Naive thymus-derived CD4-positive, alpha-beta T cell (primary cell): Measurements from ENCODE around the gene UPK2. TPM values are rescaled to one million over a fixed set of nuclear protein-coding genes. Genes with fewer than 3 reads are reported as not detected.
A peak's percentile ranks its signal among the peaks of the same experiment; 100 is the strongest.

Experiments
- ATAC-seq: fragments of 150-1000 bp; cut with Tn5 transposase; 2 replicates; pipeline ENCODE4 v1.10.0; 2021; ENCODE audit warnings: mild to moderate bottlenecking, moderate library complexity
- CTCF ChIA-PET: fragments of 350-600 bp; sonication (Branson Sonifier 250); formaldehyde crosslinking; loops from one replicate; lab custom pipeline; 2021; ENCODE audit warnings: antibody characterized with exemption; lab: Charles Lee
- POLR2A ChIA-PET: fragments of 350-600 bp; sonication (Branson Sonifier 250); formaldehyde crosslinking; loops from one replicate; lab custom pipeline; 2021; ENCODE audit warnings: antibody characterized with exemption, inconsistent platforms; lab: Charles Lee
- DNase-seq, 9 donors: peaks; one replicate each; pipeline versions ENCODE4 v3.0.0 to v3.0.0-alpha.2; 2020 to 2022; ENCODE audit warnings: mixed read lengths in 1 of 9
- H3K27ac ChIP-seq: one replicate; pipeline ENCODE4 v1.7.0; 2013; ENCODE audit warnings: mild to moderate bottlenecking, low read depth, low read length, moderate library complexity
- H3K27me3 ChIP-seq, 2 donors: one replicate each; pipeline ENCODE4 v1.7.0; 2013; ENCODE audit warnings: low read length in 2 of 2, mild to moderate bottlenecking in 2 of 2, moderate library complexity in 2 of 2; ENCODE audit not compliant: control insufficient read depth in 2 of 2, insufficient read depth in 2 of 2
- H3K36me3 ChIP-seq, 3 experiments: 1 replicate in 2 of 3; 2 replicates in 1 of 3; pipeline ENCODE4 v1.7.0; 2013; ENCODE audit warnings: low read length in 3 of 3, mild to moderate bottlenecking in 3 of 3, moderate library complexity in 1 of 3; ENCODE audit not compliant: insufficient read depth in 3 of 3, control insufficient read depth in 2 of 3
- H3K4me1 ChIP-seq, 2 donors: one replicate each; pipeline ENCODE4 v1.7.0; 2013; ENCODE audit warnings: low read length in 2 of 2, mild to moderate bottlenecking in 2 of 2, moderate library complexity in 1 of 2; ENCODE audit not compliant: control insufficient read depth in 2 of 2, insufficient read depth in 2 of 2
- H3K4me3 ChIP-seq: 2 replicates; pipeline ENCODE4 v1.7.0; 2013; ENCODE audit warnings: mild to moderate bottlenecking, low read length
- H3K9me3 ChIP-seq, 3 experiments: 1 replicate in 2 of 3; 2 replicates in 1 of 3; pipeline ENCODE4 v1.7.0; 2013; ENCODE audit warnings: low read length in 3 of 3; ENCODE audit not compliant: control insufficient read depth in 2 of 3
- H3K27ac Mint-ChIP-seq, 9 donors: one replicate each; pipeline ENCODE4 v1.8.0; 2020 to 2022; ENCODE audit warnings: mixed read lengths in 9 of 9, mild to moderate bottlenecking in 8 of 9, moderate library complexity in 5 of 9, inconsistent platforms in 2 of 9
- H3K27me3 Mint-ChIP-seq, 5 donors: one replicate each; pipeline ENCODE4 v1.8.0; 2021 to 2022; ENCODE audit warnings: mixed read lengths in 5 of 5, mild to moderate bottlenecking in 1 of 5
- H3K36me3 Mint-ChIP-seq, 5 donors: one replicate each; pipeline ENCODE4 v1.8.0; 2020 to 2022; ENCODE audit warnings: mixed read lengths in 5 of 5, mild to moderate bottlenecking in 3 of 5, inconsistent platforms in 1 of 5
- H3K4me1 Mint-ChIP-seq, 7 donors: one replicate each; pipeline ENCODE4 v1.8.0; 2020 to 2022; ENCODE audit warnings: mixed read lengths in 7 of 7, mild to moderate bottlenecking in 3 of 7, inconsistent platforms in 1 of 7
- H3K4me3 Mint-ChIP-seq, 10 donors: one replicate each; pipeline ENCODE4 v1.8.0; 2020 to 2022; ENCODE audit warnings: mild to moderate bottlenecking in 10 of 10, mixed read lengths in 10 of 10, moderate library complexity in 6 of 10, inconsistent platforms in 2 of 10
- H3K9me3 Mint-ChIP-seq, 11 donors: one replicate each; pipeline ENCODE4 v1.8.0; 2020 to 2022; ENCODE audit warnings: mixed read lengths in 11 of 11, mild to moderate bottlenecking in 4 of 11, inconsistent platforms in 1 of 11, moderate library complexity in 1 of 11
- intact Hi-C, 2 donors: fragments of 100-400 bp; cut with micrococcal nuclease; formaldehyde crosslinking; loops; one replicate each; pipeline ENCODE4 v1.15.1; 2023
- polyA plus RNA-seq, 2 donors: library from polyadenylated mRNA; unstranded; fragments of 300-500 nt; fragmentation: Illumina TruSeq; gene quantifications; one replicate each; pipeline ENCODE4 v1.2.3, GENCODE V29; 2021
- total RNA-seq, 6 experiments: library from RNA in 5 of 6; stranded (reverse) in 5 of 6; gene quantifications; 1 replicate in 5 of 6; 2 replicates in 1 of 6; pipeline ENCODE4 v1.2.3 and lab custom pipeline; 2021 to 2026

UPK2 gene
- total and polyA plus RNA-seq, 7 experiments from 2014 or later: 0.24 to 0.51 TPM; not detected in 5

DNA sequence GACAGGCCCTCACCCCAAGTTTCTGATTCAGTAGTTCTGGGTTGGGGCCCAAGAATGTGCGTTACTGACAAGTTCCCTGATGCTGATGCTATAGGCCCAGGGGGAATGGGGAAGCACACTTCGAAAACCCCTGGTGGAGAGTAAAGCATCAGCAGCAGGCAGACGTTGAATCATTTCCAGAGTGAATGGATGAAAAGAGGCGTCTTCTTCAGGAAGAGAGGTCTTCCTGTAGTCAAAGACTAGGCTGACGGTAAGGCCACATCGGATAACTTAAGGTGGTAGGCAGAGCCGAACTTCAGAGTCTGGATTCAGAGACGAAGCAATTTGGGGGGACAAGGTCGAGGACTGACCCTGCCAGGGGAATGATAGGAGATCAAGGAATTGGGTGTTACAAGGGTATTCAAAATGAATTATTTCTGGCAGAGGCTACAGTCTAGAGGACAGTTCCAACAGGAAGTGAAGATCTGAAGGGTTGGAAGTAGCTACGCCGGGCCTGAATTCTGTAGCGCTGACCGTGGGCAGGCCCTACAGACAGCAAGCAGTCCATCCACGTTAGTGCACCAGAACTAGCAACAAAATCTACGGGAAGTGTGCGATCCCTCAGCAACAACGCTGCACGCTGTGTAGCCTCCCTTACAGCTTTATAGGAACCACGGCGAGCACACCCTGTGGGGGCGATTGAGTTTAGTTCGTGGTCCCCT lies 41.0 kb downstream of the UPK2 start:
- H3K9me3 ChIP-seq: no peaks in the 10 kb centered on the region
- Mint-ChIP-seq H3K4me1 (peaks cover 26 to 45% (median 37%) of the 10 kb centered on the region in 7 donors), H3K9me3 (no peaks in the 10 kb centered on the region), H3K36me3 (peaks cover 0 to 28% (median 5%) of the 10 kb centered on the region in 5 donors), H3K4me3 (peak overlapping the region; percentile 87 to 99 (median 94)), H3K27ac (peak overlapping the region; percentile 87 to 98 (median 92)), H3K27me3 (no peaks in the 10 kb centered on the region)
- intact Hi-C loops: loop anchor here (1.0 to 5.0 kb wide), 9 partner anchors 67 to 560 kb away; partner anchors contain the start of genes ARCN1 (in 1 of the 2), BCL9L (in 1 of the 2), DDX6 (in 1 of the 2) and DPAGT1 (in 1 of the 2)
- H3K27me3 ChIP-seq: no peaks in the 10 kb centered on the region
- ATAC-seq: peak; percentile 19
- peaks cover 0 to 22% (median 0%) of the 10 kb centered on the region in 3 experiments for H3K36me3 ChIP-seq
- peaks cover 6 to 16% of the 10 kb centered on the region in 2 donors for H3K4me1 ChIP-seq
- H3K27ac ChIP-seq: peak overlapping the region; percentile 85
- CTCF ChIA-PET: interaction anchor here (0.7 to 1.2 kb wide), 3 partner anchors 21 to 147 kb away, joined by 3 to 4 read pairs (median 3); partner anchors contain the start of genes RPS25 and TRAPPC4
- peak overlapping the region; percentile 91 for H3K4me3 ChIP-seq
- POLR2A ChIA-PET: interaction anchor here (0.5 to 7.1 kb wide), 29 partner anchors 14 to 692 kb away, joined by 3 to 69 read pairs (median 4); partner anchors contain the start of genes ARCN1, DDX6, DPAGT1 and HMBS
- DNase-seq: peak in 8 of 9 donors; percentile 17 to 59 (median 31)

DNA sequence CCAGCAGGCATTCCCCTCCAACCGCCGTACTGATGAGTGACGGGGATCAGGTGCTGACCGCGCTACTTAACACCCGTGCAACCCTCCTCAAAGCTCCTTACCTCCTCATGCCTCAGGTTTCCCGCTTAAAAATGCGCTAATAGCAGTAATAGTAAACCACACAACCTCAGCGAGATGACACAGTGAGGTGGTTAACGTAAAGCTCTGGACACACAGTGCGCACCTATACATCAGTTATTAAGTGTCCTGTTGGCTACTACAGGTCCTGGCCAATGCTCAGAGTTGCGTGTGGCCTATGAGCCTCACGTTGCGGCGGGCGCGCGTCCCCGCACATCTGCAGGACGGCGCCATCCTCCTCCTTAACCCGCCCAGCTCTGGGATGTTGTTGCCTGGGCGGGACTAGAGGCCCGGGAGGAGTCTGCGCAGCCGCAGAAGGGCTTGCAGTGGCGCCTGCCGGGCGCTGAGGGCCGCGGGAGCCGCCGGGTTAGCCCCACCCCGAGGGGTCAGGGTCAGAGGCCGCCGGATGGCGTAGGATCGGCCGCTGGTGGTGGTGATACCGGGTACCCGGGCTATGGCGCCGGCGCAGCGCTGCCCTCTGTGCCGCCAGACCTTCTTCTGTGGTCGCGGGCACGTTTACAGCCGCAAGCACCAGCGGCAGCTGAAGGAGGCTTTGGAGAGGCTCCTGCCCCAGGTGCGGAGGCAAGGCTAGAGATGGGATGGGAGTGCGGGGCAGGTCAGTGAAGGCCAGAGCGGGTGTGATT lies 41.7 kb downstream of the UPK2 start, which contains the start of gene CENATAC:
TSS of gene CENATAC (plus strand) at position 512 of the 761 bp plus-strand sequence. CDS start at position 572, 60 bp downstream.
- peak; percentile 91 to 98 (median 94) for DNase-seq
- Mint-ChIP-seq H3K27ac (peak within 1 kb of the TSS; percentile 87 to 98 (median 92)), H3K4me1 (peaks cover 26 to 45% (median 37%) of the 10 kb centered on the region in 7 donors), H3K27me3 (no peaks in the 10 kb centered on the region), H3K4me3 (peak within 1 kb of the TSS; percentile 87 to 99 (median 94)), H3K36me3 (peaks cover 0 to 30% (median 5%) of the 10 kb centered on the region in 5 donors), H3K9me3 (no peaks in the 10 kb centered on the region)
- ATAC-seq: peak; percentile 98
- Histone ChIP-seq H3K9me3 (no peaks in the 10 kb centered on the region), H3K27me3 (no peaks in the 10 kb centered on the region), H3K36me3 (peaks cover 0 to 29% (median 0%) of the 10 kb centered on the region in 3 experiments), H3K27ac (peak within 1 kb of the TSS; percentile 85), H3K4me1 (peaks cover 6 to 16% of the 10 kb centered on the region in 2 donors), H3K4me3 (peak within 1 kb of the TSS; percentile 91)
- ChIA-PET CTCF (interaction anchor here (1.2 kb wide), 2 partner anchors 21 to 89 kb away, joined by 3 to 4 read pairs; partner anchors contain the start of genes RPS25 and TRAPPC4), POLR2A (interaction anchor here (0.6 to 7.1 kb wide), 28 partner anchors 18 to 693 kb away, joined by 3 to 69 read pairs (median 4); partner anchors contain the start of genes ARCN1, DDX6, DPAGT1 and HMBS)
- intact Hi-C loops: loop anchor here (1.0 to 5.0 kb wide), 18 partner anchors 20 to 561 kb away; partner anchors contain the start of genes ARCN1 (in 2 of the 2), DDX6 (in 2 of the 2), DPAGT1 (in 2 of the 2) and HYOU1 (in 2 of the 2)

DNA sequence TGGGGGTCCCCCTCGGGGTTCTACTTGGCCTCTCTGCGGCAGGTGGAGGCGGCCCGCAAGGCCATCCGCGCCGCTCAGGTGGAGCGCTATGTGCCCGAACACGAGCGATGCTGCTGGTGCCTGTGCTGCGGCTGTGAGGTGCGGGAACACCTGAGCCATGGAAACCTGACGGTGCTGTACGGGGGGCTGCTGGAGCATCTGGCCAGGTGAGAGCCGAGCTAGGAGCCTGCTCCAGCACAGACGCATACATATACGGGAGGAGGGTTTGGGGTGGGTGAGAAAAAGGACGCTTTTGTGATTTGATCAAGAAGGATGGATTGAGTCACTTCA lies 42.3 kb downstream of the UPK2 start:
- intact Hi-C loops: loop anchor here (1.0 to 5.0 kb wide), 15 partner anchors 20 to 561 kb away; partner anchors contain the start of genes ARCN1 (in 2 of the 2), DDX6 (in 2 of the 2), DPAGT1 (in 2 of the 2) and HYOU1 (in 2 of the 2)
- ATAC-seq: peak; percentile 23
- Histone ChIP-seq H3K9me3 (no peaks in the 10 kb centered on the region), H3K4me1 (peaks cover 6 to 16% of the 10 kb centered on the region in 2 donors), H3K27me3 (no peaks in the 10 kb centered on the region), H3K27ac (peak overlapping the region; percentile 85), H3K4me3 (peak overlapping the region; percentile 91), H3K36me3 (peaks cover 0 to 35% (median 0%) of the 10 kb centered on the region in 3 experiments)
- Mint-ChIP-seq H3K27me3 (no peaks in the 10 kb centered on the region), H3K36me3 (peaks cover 0 to 32% (median 8%) of the 10 kb centered on the region in 5 donors), H3K27ac (peak overlapping the region; percentile 87 to 98 (median 92)), H3K4me1 (peaks cover 26 to 48% (median 37%) of the 10 kb centered on the region in 7 donors), H3K9me3 (no peaks in the 10 kb centered on the region), H3K4me3 (peak overlapping the region; percentile 87 to 99 (median 94))
- ChIA-PET POLR2A (interaction anchor here (0.6 to 7.1 kb wide), 16 partner anchors 10 to 693 kb away, joined by 3 to 69 read pairs (median 4); partner anchors contain the start of genes DDX6, DPAGT1, HMBS and RPS25), CTCF (interaction anchor here (2.2 kb wide), 1 partner anchor 17 kb away, joined by 7 read pairs; no protein-coding TSS in a partner anchor)
- peak in 1 of 9 donors; percentile 17 for DNase-seq

DNA sequence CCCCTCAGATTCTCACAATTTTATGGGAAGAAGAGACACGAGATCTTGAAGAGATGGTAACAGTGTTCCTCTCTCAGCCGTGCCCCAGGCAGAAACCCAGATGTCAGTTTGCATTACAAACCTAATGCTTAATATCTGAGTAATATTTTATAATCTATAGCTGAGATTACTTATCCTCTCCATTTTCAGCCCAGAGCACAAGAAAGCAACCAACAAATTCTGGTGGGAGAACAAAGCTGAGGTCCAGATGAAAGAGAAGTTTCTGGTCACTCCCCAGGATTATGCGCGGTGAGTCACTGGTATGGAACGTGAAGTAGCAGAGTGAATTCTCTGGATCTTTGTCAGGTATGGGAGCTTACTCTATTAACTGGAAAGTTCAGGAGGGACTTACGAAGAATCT lies 42.7 kb downstream of the UPK2 start:
- Mint-ChIP-seq H3K27ac (peak overlapping the region; percentile 87 to 98 (median 92)), H3K4me3 (peak overlapping the region; percentile 87 to 99 (median 94)), H3K27me3 (no peaks in the 10 kb centered on the region), H3K36me3 (peaks cover 0 to 29% (median 8%) of the 10 kb centered on the region in 5 donors), H3K9me3 (no peaks in the 10 kb centered on the region), H3K4me1 (peaks cover 26 to 48% (median 37%) of the 10 kb centered on the region in 7 donors)
- CTCF ChIA-PET: interaction anchor here (1.1 to 2.2 kb wide), 2 partner anchors 12 to 16 kb away, joined by 4 to 7 read pairs; no protein-coding TSS in a partner anchor
- ATAC-seq: no peak
- Histone ChIP-seq H3K9me3 (no peaks in the 10 kb centered on the region), H3K27ac (peak overlapping the region; percentile 85), H3K4me3 (peak overlapping the region; percentile 91), H3K4me1 (peaks cover 6 to 16% of the 10 kb centered on the region in 2 donors), H3K27me3 (no peaks in the 10 kb centered on the region), H3K36me3 (peaks cover 0 to 35% (median 0%) of the 10 kb centered on the region in 3 experiments)
- POLR2A ChIA-PET: interaction anchor here (0.6 to 7.1 kb wide), 8 partner anchors 10 to 390 kb away, joined by 3 to 69 read pairs (median 6); partner anchors contain the start of genes DPAGT1, RPS25, TRAPPC4 and VPS11
- DNase-seq: no peak
- intact Hi-C loops: loop anchor here (1.0 to 5.0 kb wide), 15 partner anchors 19 to 562 kb away; partner anchors contain the start of genes ARCN1 (in 2 of the 2), DDX6 (in 2 of the 2), DPAGT1 (in 2 of the 2) and HYOU1 (in 2 of the 2)

DNA sequence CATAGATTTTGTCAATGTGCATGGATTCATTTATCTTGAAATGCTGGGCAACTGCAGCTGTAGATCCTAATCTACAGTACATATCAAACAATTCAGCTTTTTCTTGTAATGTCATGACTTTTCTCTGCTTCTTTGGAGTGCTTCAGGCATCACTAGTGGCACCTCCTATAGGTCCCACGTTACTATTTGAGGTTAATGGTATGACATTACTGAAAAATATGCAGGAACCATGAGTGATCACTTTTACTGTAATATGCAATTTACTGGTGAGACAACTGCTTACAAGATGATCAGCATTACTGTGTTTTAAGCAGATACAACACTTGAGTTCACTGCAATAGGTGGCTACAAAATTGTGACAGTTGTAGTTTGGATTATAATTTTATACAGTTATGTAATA lies 44.8 kb downstream of the UPK2 start:
- intact Hi-C loops: no loop called here
- Histone ChIP-seq H3K36me3 (peaks cover 0 to 43% (median 0%) of the 10 kb centered on the region in 3 experiments), H3K4me1 (peaks cover 6 to 16% of the 10 kb centered on the region in 2 donors), H3K9me3 (no peaks in the 10 kb centered on the region), H3K27me3 (no peaks in the 10 kb centered on the region), H3K27ac (no peak overlapping the region), H3K4me3 (no peak overlapping the region)
- Mint-ChIP-seq H3K27me3 (no peaks in the 10 kb centered on the region), H3K4me1 (peaks cover 26 to 47% (median 37%) of the 10 kb centered on the region in 7 donors), H3K9me3 (no peaks in the 10 kb centered on the region), H3K27ac (peak overlapping the region in 2 of 9 donors; percentile 40 to 70), H3K4me3 (peak overlapping the region in 2 of 10 donors; percentile 29 to 51), H3K36me3 (peaks cover 0 to 29% (median 8%) of the 10 kb centered on the region in 5 donors)
- ChIA-PET POLR2A (interaction anchor here (7.1 kb wide), 1 partner anchor 18 kb away, joined by 69 read pairs; the partner anchor contains the start of genes RPS25 and TRAPPC4), CTCF (no interaction called here)
- ATAC-seq (no peak), DNase-seq (no peak)
